Large intestine (tissue), 3 donors: ENCODE measurements around the gene IGFBP1. TPM values are rescaled to one million over a fixed set of nuclear protein-coding genes. Genes with fewer than 3 reads are reported as not detected.

ENCODE experiments used
- DNase-seq, 2 donors: peaks; one replicate each; pipeline versions ENCODE4 v3.0.0 to v3.0.0-alpha.2; 2013
- H3K27ac ChIP-seq: one replicate; pipeline ENCODE4 v1.5.1; 2013; ENCODE audit warnings: low read length
- H3K27me3 ChIP-seq: 2 replicates; pipeline ENCODE4 v1.6.1; 2013; ENCODE audit warnings: low read length; ENCODE audit not compliant: control insufficient read depth, insufficient read depth
- H3K36me3 ChIP-seq: 2 replicates; pipeline ENCODE4 v1.6.1; 2013; ENCODE audit warnings: low read length; ENCODE audit not compliant: control insufficient read depth, insufficient read depth
- H3K4me1 ChIP-seq: one replicate; pipeline ENCODE4 v1.6.1; 2013; ENCODE audit warnings: low read length; ENCODE audit not compliant: control insufficient read depth, insufficient read depth
- H3K4me3 ChIP-seq: one replicate; pipeline ENCODE4 v1.5.1; 2013; ENCODE audit warnings: low read length
- H3K9me3 ChIP-seq: one replicate; pipeline ENCODE4 v1.6.1; 2013; ENCODE audit warnings: mild to moderate bottlenecking, low read depth, low read length, moderate library complexity; ENCODE audit not compliant: control insufficient read depth
- WGBS: methylation state at CpG from one replicate; pipeline ENCODE4 v1.1.5; 2013; ENCODE audit warnings: low lambda C conversion rate; ENCODE audit not compliant: insufficient coverage; 5-methylcytosine and 5-hydroxymethylcytosine counted together
- polyA plus RNA-seq: library from polyadenylated mRNA; unstranded; fragments of 120-200 nt; gene quantifications from one replicate; pipeline ENCODE4 v1.2.1, GENCODE V29; 2013

IGFBP1 gene
- polyA plus RNA-seq, 1 donor = 0.12 TPM

DNA sequence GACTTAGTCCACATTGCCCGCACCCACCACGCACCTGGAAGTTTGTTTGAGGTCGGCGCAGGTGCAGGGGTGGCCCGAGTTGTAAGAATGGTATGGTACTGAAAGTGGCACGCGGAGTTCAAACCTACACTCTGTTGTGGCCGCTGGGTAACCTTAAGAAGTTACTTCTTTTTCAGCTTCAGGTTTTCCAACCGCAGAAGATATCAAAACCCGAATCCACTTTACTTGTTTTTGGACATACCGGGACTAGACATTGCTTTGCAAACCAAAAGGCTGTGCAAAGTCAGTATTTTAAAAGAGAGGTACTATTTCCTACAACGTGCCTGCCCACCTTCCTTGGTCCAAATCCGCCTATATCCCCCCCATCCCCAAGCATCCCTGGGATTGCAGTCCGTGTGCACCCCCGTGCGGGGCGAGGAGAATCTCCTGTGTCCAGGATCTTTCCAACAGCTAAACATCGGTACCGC, 31.7 kb downstream of the IGFBP1 start:
- Histone ChIP-seq H3K36me3 (peaks cover 14% of the 10 kb centered on the region), H3K27me3 (peaks cover 59% of the 10 kb centered on the region), H3K27ac (no peak overlapping the region), H3K4me3 (peak overlapping the region; percentile 42), H3K9me3 (no peaks in the 10 kb centered on the region), H3K4me1 (peaks cover 27% of the 10 kb centered on the region)
- no peak for DNase-seq
- WGBS = no CpG with 5 or more reads among the region's 19 CpGs

DNA sequence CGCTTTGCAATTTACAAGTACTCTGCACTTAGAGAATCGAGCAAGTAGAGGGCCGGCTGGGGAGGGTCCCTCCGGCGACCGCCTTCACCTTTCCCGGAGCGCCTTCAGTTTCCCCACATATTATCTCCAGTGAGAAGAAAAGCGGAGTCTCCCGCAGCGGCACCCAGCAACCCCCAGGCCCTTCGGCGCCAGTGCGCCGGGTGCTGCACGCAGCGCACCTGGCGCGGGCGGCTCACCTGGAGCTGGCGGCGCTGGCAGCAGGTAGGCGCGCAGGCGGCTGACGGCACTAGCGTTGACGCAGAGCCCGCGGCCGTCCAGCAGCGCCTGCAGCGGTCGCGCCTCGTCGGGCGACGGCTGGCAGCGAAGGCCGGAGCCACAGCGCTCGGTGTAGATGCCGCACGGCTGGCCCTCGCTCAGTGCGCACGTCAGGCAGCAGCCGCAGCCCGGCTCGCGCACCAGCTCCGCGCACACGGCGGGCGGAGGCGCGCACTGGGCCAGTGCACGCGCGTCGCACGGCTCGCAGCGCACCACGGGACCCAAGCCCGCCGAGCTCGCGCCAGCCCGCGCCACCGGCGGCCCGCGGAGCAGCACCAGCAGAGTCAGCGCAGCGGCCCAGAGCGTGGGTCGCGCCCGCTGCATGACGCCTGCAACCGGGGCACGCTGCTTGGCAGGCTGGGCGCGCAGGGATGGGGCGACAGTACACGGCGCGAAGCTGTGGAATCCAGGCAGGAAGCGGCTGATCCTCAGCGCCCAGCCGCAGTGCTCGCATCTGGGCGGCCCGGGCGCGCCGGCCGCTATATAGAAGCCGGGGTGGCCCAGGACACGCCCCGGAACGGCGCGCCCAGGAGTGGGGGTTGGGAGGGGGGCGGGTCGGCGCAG, 32.5 kb downstream of the IGFBP1 start, which contains the start of gene IGFBP3:
TSS of gene IGFBP3 (minus strand) at position 771 of the 879 bp plus-strand sequence. CDS start at position 639, 132 bp downstream.
- H3K36me3 ChIP-seq = peaks cover 9% of the 10 kb centered on the region
- peaks cover 64% of the 10 kb centered on the region for H3K27me3 ChIP-seq
- peaks cover 27% of the 10 kb centered on the region for H3K4me1 ChIP-seq
- no peaks in the 10 kb centered on the region for H3K9me3 ChIP-seq
- no CpG with 5 or more reads among the region's 111 CpGs for WGBS
- peak within 1 kb of the TSS; percentile 42 for H3K4me3 ChIP-seq
- no peak within 1 kb of the TSS for H3K27ac ChIP-seq
- DNase-seq = peak; percentile 47 to 87

DNA sequence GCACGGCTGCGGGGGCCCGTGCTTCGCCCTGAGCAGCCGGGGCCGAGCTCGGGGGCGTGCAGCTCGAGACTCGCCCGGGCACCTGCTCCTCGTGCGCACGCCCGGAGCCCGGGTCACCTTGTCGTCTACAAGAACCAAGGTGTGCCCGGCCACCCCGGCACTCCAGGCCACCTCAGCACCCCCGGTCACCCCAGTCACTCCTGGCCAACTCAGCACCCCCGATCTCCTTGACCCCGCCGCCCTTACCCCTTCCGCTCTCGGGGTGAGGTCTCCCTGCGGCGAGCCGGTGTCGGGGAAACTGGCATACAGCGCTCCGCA, 33.1 kb downstream of the IGFBP1 start:
- H3K4me1 ChIP-seq = peaks cover 27% of the 10 kb centered on the region
- no peak overlapping the region for H3K27ac ChIP-seq
- peak overlapping the region; percentile 32 for H3K4me3 ChIP-seq
- DNase-seq = no peak
- peaks cover 4% of the 10 kb centered on the region for H3K36me3 ChIP-seq
- H3K9me3 ChIP-seq = no peaks in the 10 kb centered on the region
- peaks cover 64% of the 10 kb centered on the region for H3K27me3 ChIP-seq
- WGBS = no CpG with 5 or more reads among the region's 31 CpGs

DNA sequence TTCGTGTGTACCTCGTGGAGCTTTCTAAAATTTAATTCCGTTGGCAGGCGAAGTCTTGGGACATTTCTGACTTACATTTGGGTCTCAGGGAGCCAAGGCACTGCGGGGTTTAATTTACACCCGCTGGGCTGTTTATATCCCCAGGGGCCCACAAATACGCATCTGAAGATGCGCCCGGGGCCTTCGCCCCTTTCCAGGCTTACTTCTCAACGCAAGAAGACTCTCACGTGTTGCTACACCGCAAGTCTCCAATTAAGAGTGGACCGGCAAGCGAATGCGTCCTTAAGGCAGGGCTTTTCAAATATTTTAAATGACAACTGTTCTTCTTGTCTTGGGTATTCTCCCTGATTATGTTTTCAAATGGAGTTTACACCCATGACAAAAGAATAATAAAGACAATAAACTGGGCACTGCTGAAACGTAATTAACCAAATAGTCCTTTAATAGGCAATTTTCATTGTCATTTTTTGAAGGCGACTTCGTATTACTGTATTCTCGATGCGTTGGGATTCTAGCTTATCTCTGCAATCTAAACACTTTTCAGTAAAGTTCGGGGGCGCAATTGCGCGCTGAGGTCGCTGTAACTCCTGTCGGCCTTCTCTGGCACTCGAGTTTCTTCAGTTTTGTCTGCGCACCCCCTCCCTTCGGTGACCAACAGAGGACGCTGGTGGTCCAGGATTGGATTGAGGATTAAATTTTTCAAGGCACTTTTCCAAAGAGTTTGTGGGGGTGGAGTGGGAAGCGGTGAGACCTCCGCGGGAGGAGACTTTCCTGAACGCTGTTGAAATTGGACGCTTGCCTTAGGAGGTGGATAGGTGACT, 33.6 kb downstream of the IGFBP1 start:
- WGBS = 4% methylated on average over 10 of the region's 36 CpGs
- Histone ChIP-seq H3K9me3 (no peaks in the 10 kb centered on the region), H3K4me3 (peak overlapping the region; percentile 32), H3K27ac (no peak overlapping the region), H3K4me1 (peaks cover 27% of the 10 kb centered on the region), H3K27me3 (peaks cover 64% of the 10 kb centered on the region), H3K36me3 (no peaks in the 10 kb centered on the region)
- peak; percentile 33 to 54 for DNase-seq

DNA sequence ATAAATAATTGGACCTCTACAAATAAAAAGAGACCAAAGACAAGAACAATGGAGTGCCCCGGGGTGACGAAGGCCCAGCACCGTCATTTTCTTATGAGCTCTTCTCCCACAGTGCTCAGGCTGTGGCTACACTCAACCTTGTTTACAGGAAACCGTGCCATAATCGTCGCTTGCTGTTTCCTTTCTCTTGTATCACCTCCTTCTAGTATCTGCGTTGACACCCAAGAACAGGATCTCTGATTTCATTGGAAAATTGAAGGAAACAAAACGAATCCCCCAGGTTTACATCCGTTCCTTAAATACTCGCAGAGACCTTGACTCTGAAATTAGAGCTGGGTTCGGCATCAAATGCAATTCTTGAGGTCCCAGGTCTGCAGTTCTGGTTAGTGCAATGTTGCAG, 34.5 kb downstream of the IGFBP1 start:
- DNase-seq = peak in 1 of 2 donors; percentile 37
- peaks cover 25% of the 10 kb centered on the region for H3K4me1 ChIP-seq

DNA sequence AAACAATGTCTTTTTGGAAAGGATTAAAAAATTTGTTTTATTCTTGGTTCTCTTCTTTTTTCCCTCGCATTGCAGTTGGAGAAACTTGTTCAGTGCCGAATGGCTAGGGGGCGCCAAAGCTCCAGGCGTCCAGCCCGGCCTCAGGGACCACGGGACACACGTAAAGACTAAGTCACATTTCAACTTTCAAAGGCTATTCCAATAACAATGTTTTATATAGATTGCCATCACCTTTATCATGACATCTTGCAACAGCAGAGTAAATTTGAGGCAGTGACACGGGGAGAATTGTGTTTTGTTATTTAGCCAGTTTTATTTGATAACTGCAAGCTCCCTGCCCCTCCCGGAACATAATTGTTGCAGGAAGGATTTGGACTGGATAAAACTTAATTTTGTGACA, 35.0 kb downstream of the IGFBP1 start:
- peaks cover 58% of the 10 kb centered on the region for H3K27me3 ChIP-seq
- no peaks in the 10 kb centered on the region for H3K9me3 ChIP-seq
- no peak overlapping the region for H3K27ac ChIP-seq
- 33% methylated on average over 2 of the region's 9 CpGs for WGBS
- H3K4me1 ChIP-seq = peaks cover 23% of the 10 kb centered on the region
- H3K36me3 ChIP-seq = no peaks in the 10 kb centered on the region
- no peak overlapping the region for H3K4me3 ChIP-seq
- DNase-seq = peak; percentile 37 to 62

More for the DNA sequence above, 34.5 kb downstream of the IGFBP1 start:
- WGBS = 0% methylated on average over 5 of the region's 11 CpGs
- Histone ChIP-seq H3K27me3 (peaks cover 62% of the 10 kb centered on the region), H3K9me3 (no peaks in the 10 kb centered on the region), H3K27ac (no peak overlapping the region), H3K36me3 (no peaks in the 10 kb centered on the region), H3K4me3 (peak overlapping the region; percentile 27)

DNA sequence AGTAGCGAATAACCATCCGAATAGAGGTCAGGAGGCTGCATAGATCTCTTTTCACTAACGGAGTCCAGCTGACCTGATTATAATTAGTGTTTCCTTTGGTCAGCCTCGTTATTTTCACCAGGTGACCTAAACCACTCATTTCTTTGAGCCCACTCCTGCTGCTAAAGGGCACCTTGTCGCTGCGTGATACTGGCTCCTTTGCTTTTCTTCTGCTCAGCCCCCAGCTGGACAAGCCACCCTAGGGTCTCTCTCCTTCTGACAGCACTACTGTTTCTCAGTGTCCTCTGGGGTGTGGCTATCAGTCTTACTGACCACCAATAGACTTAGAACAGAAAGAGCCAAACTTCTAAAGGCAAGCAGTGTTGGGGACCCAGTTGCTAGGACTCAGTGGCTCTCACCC, 35.5 kb downstream of the IGFBP1 start:
- no peak for DNase-seq
- Histone ChIP-seq H3K4me3 (no peak overlapping the region), H3K27me3 (peaks cover 54% of the 10 kb centered on the region), H3K9me3 (no peaks in the 10 kb centered on the region), H3K27ac (no peak overlapping the region), H3K4me1 (peaks cover 21% of the 10 kb centered on the region), H3K36me3 (no peaks in the 10 kb centered on the region)
- WGBS = 80% methylated on average over 2 of the region's 6 CpGs

DNA sequence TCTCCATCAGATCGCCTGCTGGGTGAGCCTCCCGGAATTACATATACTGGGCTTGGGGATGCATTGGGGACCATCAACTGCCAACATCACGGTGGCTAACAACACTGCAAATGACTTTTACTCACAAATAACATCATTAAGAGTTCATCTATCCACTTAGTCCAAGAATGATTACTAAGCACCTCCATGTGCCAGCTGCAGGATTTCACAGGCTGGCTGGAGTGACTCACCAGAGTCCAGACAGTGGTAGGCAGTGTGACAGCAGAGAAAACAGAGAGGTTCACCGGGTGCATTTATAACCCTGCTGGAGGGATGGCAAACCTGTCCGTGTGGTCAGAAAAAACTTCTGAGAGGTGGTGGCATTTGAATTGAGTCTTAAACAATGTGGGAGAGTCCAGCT, 36.0 kb downstream of the IGFBP1 start:
- Histone ChIP-seq H3K4me1 (peaks cover 21% of the 10 kb centered on the region), H3K9me3 (no peaks in the 10 kb centered on the region), H3K27me3 (peaks cover 50% of the 10 kb centered on the region), H3K4me3 (no peak overlapping the region), H3K36me3 (no peaks in the 10 kb centered on the region), H3K27ac (no peak overlapping the region)
- WGBS = no CpG with 5 or more reads among the region's 5 CpGs
- no peak for DNase-seq

DNA sequence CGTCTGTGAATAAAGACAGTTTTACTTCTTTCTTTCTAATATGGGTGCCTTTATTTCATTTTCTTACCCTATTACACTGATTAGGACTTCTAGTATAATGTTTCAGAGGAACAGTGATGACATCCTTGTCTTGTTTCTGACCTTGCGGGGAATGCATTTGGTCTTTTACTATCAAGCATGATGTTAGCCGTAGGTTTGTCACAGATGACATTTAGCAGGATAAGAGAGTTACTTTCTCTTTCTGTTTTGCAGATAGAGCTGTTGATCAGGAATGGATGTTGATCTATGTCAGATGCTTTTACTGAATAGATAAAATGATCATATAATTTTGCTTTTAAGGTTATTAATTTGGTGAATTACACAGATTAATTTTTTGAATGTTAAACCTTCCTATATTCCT, 39.4 kb downstream of the IGFBP1 start:
- Histone ChIP-seq H3K27ac (no peak overlapping the region), H3K36me3 (no peaks in the 10 kb centered on the region), H3K4me1 (peaks cover 4% of the 10 kb centered on the region), H3K27me3 (peaks cover 23% of the 10 kb centered on the region), H3K9me3 (no peaks in the 10 kb centered on the region), H3K4me3 (no peak overlapping the region)
- WGBS = 100% methylated on average over 2 of the region's 3 CpGs
- no peak for DNase-seq

DNA sequence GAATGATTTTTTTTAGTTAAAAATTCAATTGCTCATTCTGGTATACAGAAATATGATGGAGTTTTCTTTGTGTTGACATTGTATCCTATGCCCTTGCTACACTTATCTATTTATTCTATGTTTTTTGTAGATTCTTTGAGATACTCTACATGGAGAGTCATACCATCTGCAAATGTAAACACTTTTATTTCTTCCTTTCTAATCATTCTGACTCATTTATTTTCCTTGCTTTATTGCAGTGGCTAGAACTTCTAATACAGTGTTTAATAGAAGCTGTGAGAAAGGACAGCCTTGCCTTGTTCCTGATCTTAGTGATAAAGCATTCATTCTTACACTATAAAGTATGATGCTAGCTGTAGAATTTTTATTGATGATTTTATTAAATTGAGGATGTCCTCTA, 42.7 kb downstream of the IGFBP1 start:
- H3K27ac ChIP-seq = no peak overlapping the region
- H3K4me1 ChIP-seq = no peaks in the 10 kb centered on the region
- DNase-seq = no peak
- H3K27me3 ChIP-seq = peaks cover 2% of the 10 kb centered on the region
- H3K9me3 ChIP-seq = no peaks in the 10 kb centered on the region
- H3K36me3 ChIP-seq = no peaks in the 10 kb centered on the region
- H3K4me3 ChIP-seq = no peak overlapping the region
